GM23338 (cell line): ENCODE measurements around the gene MMP25. TPM values are rescaled to one million over a fixed set of nuclear protein-coding genes. Genes with fewer than 3 reads are reported as not detected.

Source experiments
- ATAC-seq: fragments of 200-7000 bp; cut with Tn5 transposase; 3 replicates; pipeline ENCODE4 v1.9.1; 2020
- DNase-seq: peaks from one replicate; pipeline ENCODE4 v3.0.0-alpha.2; 2015; ENCODE audit warnings: low spot score
- H2AFZ ChIP-seq: fragments of 200-600 bp; sonication (generic); 2 replicates; pipeline ENCODE4 v1.8.0; 2016; ENCODE audit warnings: antibody characterized with exemption, mild to moderate bottlenecking, moderate library complexity
- H3F3A ChIP-seq: fragments of 200-600 bp; sonication (generic); replicated peaks from 2 replicates; pipeline ENCODE4 v1.8.0; 2017; ENCODE audit warnings: antibody characterized with exemption, mixed run types, low read depth
- H3K27ac ChIP-seq: fragments of 200-600 bp; sonication (generic); 2 replicates; pipeline ENCODE4 v1.6.1; 2016; ENCODE audit warnings: low read depth
- H3K27me3 ChIP-seq: fragments of 200-600 bp; sonication (generic); 2 replicates; pipeline ENCODE4 v1.8.0; 2016; ENCODE audit warnings: mild to moderate bottlenecking, mixed run types, moderate library complexity; ENCODE audit not compliant: insufficient read depth
- H3K36me3 ChIP-seq: fragments of 200-600 bp; sonication (generic); 2 replicates; pipeline ENCODE4 v1.8.0; 2016; ENCODE audit warnings: mild to moderate bottlenecking; ENCODE audit not compliant: insufficient read depth
- H3K4me1 ChIP-seq: fragments of 200-600 bp; sonication (generic); 2 replicates; pipeline ENCODE4 v1.8.0; 2016; ENCODE audit warnings: mild to moderate bottlenecking, moderate library complexity; ENCODE audit not compliant: insufficient read depth
- H3K4me2 ChIP-seq: fragments of 200-600 bp; sonication (generic); 2 replicates; pipeline ENCODE4 v1.7.1; 2017; ENCODE audit warnings: mixed run types
- H3K4me3 ChIP-seq: fragments of 200-600 bp; sonication (generic); 2 replicates; pipeline ENCODE4 v1.6.1; 2016; ENCODE audit warnings: mixed run types
- H3K79me2 ChIP-seq: fragments of 200-600 bp; sonication (generic); replicated peaks from 2 replicates; pipeline ENCODE4 v1.8.0; 2017; ENCODE audit warnings: mild to moderate bottlenecking; ENCODE audit not compliant: insufficient read depth
- H3K9me2 ChIP-seq: fragments of 200-600 bp; sonication (generic); 2 replicates; pipeline ENCODE4 v1.8.0; 2017; ENCODE audit not compliant: insufficient read depth
- H4K20me1 ChIP-seq: fragments of 200-600 bp; sonication (generic); replicated peaks from 2 replicates; pipeline ENCODE4 v1.8.0; 2017; ENCODE audit warnings: mild to moderate bottlenecking; ENCODE audit not compliant: insufficient read depth
- H3K27ac Mint-ChIP-seq: 2 replicates; pipeline ENCODE4 v1.8.0; 2020; ENCODE audit warnings: inconsistent platforms, mild to moderate bottlenecking, moderate library complexity, mixed read lengths
- H3K27me3 Mint-ChIP-seq: 3 replicates; pipeline ENCODE4 v1.8.0; 2022; ENCODE audit warnings: low read depth, mild to moderate bottlenecking, moderate library complexity, mixed read lengths, inconsistent platforms; ENCODE audit not compliant: insufficient read depth, poor library complexity
- H3K36me3 Mint-ChIP-seq: 3 replicates; pipeline ENCODE4 v1.8.0; 2021; ENCODE audit warnings: low read depth, mild to moderate bottlenecking, inconsistent platforms, moderate library complexity, mixed read lengths
- H3K4me1 Mint-ChIP-seq: 3 replicates; pipeline ENCODE4 v1.8.0; 2020; ENCODE audit warnings: mild to moderate bottlenecking, inconsistent platforms, mixed read lengths
- H3K4me3 Mint-ChIP-seq: 3 replicates; pipeline ENCODE4 v1.8.0; 2021; ENCODE audit warnings: moderate library complexity, mild to moderate bottlenecking, inconsistent platforms, mixed read lengths
- H3K9me3 Mint-ChIP-seq: 3 replicates; pipeline ENCODE4 v1.8.0; 2020; ENCODE audit warnings: moderate library complexity, mild to moderate bottlenecking, inconsistent platforms, mixed read lengths
- EZH2phosphoT487 ChIP-seq: fragments of 200-600 bp; sonication (generic); IDR thresholded peaks from one replicate; pipeline ENCODE4 v1.8.1; 2018; ENCODE audit warnings: antibody characterized with exemption; ENCODE audit not compliant: unreplicated experiment
- JUNB ChIP-seq: IDR thresholded peaks from one replicate; pipeline ENCODE4 v1.6.1; 2016; ENCODE audit warnings: antibody characterized with exemption; ENCODE audit not compliant: unreplicated experiment
- NANOG ChIP-seq: IDR thresholded peaks from 2 replicates; pipeline ENCODE4 v1.6.1; 2016; ENCODE audit warnings: antibody characterized with exemption, borderline replicate concordance
- POLR2AphosphoS5 ChIP-seq: IDR thresholded peaks from 2 replicates; pipeline ENCODE4 v1.6.1; 2016; ENCODE audit warnings: antibody characterized with exemption, low read depth
- STAT1 ChIP-seq: IDR thresholded peaks from one replicate; pipeline ENCODE4 v1.6.1; 2016; ENCODE audit warnings: antibody characterized with exemption; ENCODE audit not compliant: unreplicated experiment
- ZNF114 ChIP-seq: fragments of 250-450 bp; sonication (Bioruptor Pico); IDR thresholded peaks from 2 replicates; pipeline ENCODE4 v1.5.0; 2020; ENCODE audit warnings: mild to moderate bottlenecking, moderate library complexity
- ZNF331 ChIP-seq: fragments of 250-450 bp; sonication (Bioruptor Pico); IDR thresholded peaks from 2 replicates; pipeline ENCODE4 v1.5.0; 2020; ENCODE audit warnings: low read depth, mild to moderate bottlenecking, moderate library complexity
- polyA plus RNA-seq: library from polyadenylated mRNA; unstranded; fragments of >200 nt; fragmentation: Nextera tagmentation; extraction: Ambion mirVana; gene quantifications from 2 replicates; pipeline ENCODE4 v1.2.1, GENCODE V29; 2016
- total RNA-seq: library from RNA; depleted of rRNA; stranded (reverse); fragments of >200 nt; shearing (Covaris generic); gene quantifications from 2 replicates; pipeline ENCODE4 v1.2.3, GENCODE V29; 2014
- TF ChIP-seq, protein P1 (sequence below), 2 experiments: fragments of 200-600 bp in 1 of 2; sonication (generic) in 1 of 2; conservative IDR thresholded peaks; 2 replicates each; pipeline versions ENCODE4 v1.5.1 to v1.6.1; 2016 to 2017; ENCODE audit warnings: antibody characterized with exemption in 2 of 2, low read depth in 2 of 2, mild to moderate bottlenecking in 2 of 2, moderate library complexity in 1 of 2
- TF ChIP-seq, protein P2 (sequence below): IDR thresholded peaks from 2 replicates; pipeline ENCODE4 v1.6.1; 2016; ENCODE audit warnings: antibody characterized with exemption
- TF ChIP-seq, protein P3 (sequence below): fragments of 250-450 bp; sonication (Bioruptor Pico); IDR thresholded peaks from 2 replicates; pipeline ENCODE4 v1.5.0; 2020; ENCODE audit warnings: mild to moderate bottlenecking, moderate library complexity

The MMP25 gene
- total and polyA plus RNA-seq, 2 experiments from 2014 or later, result 7.7 to 15.9 TPM

DNA sequence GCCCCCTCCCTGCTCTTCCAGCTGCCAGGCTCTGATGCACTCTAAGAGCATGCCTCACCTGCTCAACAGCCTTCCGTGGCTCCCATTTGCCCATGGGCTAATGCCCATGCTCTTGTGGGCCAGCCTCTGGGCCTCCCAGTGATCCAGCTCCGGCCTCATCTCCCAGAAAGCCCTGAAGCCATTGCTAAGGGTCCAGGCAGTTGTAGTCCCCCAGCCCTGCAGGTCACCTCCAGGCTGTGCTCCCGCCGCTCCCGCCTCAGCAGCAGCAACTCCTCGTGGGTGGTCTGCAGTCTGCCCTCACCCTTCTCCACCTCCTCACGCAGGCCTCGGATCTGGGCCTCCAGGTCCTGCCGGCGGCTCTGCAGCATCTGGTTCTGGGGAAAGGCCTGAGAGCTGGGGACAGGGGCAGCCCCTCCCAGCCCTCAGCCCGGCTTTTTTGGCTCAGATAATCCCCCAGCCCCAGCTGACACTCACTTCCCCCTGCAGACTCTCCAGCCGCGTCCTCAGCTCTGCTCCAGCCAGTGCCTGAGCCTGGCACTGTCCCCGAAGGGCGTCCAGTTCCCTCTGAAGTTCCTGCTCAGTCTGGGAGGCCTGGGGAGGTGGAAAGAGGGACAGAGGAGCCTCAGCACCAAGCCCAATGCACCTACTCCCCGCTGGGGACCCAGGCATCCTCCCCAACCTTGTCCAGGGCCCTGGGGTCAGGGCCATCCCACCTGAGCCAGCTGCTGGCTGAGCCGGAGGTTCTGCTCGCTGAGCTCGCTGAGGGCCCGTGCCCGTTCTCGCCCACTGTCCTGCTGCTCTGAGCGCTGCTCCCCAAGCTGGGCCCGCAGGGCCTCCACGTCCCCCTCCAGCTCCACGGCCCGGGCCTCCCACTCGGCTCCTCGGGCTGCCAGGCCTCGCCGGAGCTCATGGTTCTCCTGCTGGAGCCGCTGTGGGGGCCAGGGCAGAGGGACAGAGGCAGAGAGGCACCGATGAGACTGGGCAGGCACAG lies 15.8 kb upstream of the MMP25 start (continued):
- TF ChIP-seq, protein P1, sequence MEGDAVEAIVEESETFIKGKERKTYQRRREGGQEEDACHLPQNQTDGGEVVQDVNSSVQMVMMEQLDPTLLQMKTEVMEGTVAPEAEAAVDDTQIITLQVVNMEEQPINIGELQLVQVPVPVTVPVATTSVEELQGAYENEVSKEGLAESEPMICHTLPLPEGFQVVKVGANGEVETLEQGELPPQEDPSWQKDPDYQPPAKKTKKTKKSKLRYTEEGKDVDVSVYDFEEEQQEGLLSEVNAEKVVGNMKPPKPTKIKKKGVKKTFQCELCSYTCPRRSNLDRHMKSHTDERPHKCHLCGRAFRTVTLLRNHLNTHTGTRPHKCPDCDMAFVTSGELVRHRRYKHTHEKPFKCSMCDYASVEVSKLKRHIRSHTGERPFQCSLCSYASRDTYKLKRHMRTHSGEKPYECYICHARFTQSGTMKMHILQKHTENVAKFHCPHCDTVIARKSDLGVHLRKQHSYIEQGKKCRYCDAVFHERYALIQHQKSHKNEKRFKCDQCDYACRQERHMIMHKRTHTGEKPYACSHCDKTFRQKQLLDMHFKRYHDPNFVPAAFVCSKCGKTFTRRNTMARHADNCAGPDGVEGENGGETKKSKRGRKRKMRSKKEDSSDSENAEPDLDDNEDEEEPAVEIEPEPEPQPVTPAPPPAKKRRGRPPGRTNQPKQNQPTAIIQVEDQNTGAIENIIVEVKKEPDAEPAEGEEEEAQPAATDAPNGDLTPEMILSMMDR (conservative IDR thresholded peaks at IDR 0.05; ENCODE audit: low read depth in 2 of 2), result no peak
- TF ChIP-seq, protein P2, sequence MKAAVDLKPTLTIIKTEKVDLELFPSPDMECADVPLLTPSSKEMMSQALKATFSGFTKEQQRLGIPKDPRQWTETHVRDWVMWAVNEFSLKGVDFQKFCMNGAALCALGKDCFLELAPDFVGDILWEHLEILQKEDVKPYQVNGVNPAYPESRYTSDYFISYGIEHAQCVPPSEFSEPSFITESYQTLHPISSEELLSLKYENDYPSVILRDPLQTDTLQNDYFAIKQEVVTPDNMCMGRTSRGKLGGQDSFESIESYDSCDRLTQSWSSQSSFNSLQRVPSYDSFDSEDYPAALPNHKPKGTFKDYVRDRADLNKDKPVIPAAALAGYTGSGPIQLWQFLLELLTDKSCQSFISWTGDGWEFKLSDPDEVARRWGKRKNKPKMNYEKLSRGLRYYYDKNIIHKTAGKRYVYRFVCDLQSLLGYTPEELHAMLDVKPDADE, result no peak
- no peak for TF ChIP-seq JUNB
- no peak for TF ChIP-seq POLR2AphosphoS5
- no peak for TF ChIP-seq STAT1
- no peak for TF ChIP-seq NANOG

DNA sequence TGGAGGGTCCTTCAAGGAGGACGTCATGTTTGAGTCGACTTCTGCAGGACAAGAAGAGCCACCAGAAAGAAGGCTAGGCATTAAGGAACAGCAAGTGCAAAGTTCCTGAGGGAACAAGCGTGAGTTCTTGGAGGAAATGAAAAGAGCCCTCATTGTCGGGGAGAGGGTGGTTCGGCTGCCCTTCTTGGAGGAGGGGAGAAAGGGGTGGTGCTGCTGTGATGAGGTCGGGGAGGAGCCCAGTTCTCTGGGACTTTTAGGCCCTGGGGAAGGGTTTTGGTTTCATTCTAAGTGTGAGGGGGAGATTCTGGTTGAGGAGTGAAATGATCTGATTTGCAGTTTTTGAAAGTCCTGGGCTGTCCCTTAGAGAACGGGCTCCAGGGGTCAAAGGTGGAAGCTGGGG lies 13.7 kb upstream of the MMP25 start:
- peaks cover 17% of the 10 kb centered on the region for H4K20me1 ChIP-seq
- Mint-ChIP-seq H3K27ac (no peak overlapping the region), H3K4me1 (peaks cover 31% of the 10 kb centered on the region), H3K4me3 (no peak overlapping the region), H3K9me3 (peaks cover 4% of the 10 kb centered on the region), H3K27me3 (peaks cover 29% of the 10 kb centered on the region), H3K36me3 (peaks cover 28% of the 10 kb centered on the region)
- peaks cover 34% of the 10 kb centered on the region for H3F3A ChIP-seq
- H3K27ac ChIP-seq, result no peak overlapping the region
- no peaks in the 10 kb centered on the region for H3K9me2 ChIP-seq
- DNase-seq, result no peak
- H3K36me3 ChIP-seq, result no peaks in the 10 kb centered on the region
- H3K4me3 ChIP-seq, result no peak overlapping the region
- no peaks in the 10 kb centered on the region for H3K79me2 ChIP-seq
- H3K27me3 ChIP-seq, result peaks cover 16% of the 10 kb centered on the region
- no peak for ATAC-seq
- H2AFZ ChIP-seq, result no peak overlapping the region
- no peak overlapping the region for H3K4me2 ChIP-seq
- H3K4me1 ChIP-seq, result peaks cover 32% of the 10 kb centered on the region
- TF ChIP-seq, protein P3, sequence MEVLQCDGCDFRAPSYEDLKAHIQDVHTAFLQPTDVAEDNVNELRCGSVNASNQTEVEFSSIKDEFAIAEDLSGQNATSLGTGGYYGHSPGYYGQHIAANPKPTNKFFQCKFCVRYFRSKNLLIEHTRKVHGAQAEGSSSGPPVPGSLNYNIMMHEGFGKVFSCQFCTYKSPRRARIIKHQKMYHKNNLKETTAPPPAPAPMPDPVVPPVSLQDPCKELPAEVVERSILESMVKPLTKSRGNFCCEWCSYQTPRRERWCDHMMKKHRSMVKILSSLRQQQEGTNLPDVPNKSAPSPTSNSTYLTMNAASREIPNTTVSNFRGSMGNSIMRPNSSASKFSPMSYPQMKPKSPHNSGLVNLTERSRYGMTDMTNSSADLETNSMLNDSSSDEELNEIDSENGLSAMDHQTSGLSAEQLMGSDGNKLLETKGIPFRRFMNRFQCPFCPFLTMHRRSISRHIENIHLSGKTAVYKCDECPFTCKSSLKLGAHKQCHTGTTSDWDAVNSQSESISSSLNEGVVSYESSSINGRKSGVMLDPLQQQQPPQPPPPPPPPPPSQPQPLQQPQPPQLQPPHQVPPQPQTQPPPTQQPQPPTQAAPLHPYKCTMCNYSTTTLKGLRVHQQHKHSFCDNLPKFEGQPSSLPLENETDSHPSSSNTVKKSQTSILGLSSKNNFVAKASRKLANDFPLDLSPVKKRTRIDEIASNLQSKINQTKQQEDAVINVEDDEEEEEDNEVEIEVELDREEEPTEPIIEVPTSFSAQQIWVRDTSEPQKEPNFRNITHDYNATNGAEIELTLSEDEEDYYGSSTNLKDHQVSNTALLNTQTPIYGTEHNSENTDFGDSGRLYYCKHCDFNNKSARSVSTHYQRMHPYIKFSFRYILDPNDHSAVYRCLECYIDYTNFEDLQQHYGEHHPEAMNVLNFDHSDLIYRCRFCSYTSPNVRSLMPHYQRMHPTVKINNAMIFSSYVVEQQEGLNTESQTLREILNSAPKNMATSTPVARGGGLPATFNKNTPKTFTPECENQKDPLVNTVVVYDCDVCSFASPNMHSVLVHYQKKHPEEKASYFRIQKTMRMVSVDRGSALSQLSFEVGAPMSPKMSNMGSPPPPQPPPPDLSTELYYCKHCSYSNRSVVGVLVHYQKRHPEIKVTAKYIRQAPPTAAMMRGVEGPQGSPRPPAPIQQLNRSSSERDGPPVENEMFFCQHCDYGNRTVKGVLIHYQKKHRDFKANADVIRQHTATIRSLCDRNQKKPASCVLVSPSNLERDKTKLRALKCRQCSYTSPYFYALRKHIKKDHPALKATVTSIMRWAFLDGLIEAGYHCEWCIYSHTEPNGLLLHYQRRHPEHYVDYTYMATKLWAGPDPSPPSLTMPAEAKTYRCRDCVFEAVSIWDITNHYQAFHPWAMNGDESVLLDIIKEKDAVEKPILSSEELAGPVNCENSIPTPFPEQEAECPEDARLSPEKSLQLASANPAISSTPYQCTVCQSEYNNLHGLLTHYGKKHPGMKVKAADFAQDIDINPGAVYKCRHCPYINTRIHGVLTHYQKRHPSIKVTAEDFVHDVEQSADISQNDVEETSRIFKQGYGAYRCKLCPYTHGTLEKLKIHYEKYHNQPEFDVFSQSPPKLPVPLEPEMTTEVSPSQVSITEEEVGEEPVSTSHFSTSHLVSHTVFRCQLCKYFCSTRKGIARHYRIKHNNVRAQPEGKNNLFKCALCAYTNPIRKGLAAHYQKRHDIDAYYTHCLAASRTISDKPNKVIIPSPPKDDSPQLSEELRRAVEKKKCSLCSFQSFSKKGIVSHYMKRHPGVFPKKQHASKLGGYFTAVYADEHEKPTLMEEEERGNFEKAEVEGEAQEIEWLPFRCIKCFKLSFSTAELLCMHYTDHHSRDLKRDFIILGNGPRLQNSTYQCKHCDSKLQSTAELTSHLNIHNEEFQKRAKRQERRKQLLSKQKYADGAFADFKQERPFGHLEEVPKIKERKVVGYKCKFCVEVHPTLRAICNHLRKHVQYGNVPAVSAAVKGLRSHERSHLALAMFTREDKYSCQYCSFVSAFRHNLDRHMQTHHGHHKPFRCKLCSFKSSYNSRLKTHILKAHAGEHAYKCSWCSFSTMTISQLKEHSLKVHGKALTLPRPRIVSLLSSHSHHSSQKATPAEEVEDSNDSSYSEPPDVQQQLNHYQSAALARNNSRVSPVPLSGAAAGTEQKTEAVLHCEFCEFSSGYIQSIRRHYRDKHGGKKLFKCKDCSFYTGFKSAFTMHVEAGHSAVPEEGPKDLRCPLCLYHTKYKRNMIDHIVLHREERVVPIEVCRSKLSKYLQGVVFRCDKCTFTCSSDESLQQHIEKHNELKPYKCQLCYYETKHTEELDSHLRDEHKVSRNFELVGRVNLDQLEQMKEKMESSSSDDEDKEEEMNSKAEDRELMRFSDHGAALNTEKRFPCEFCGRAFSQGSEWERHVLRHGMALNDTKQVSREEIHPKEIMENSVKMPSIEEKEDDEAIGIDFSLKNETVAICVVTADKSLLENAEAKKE (CRISPR knock-in tag), result no peak
- TF ChIP-seq EZH2phosphoT487 (no peak), ZNF331 (CRISPR knock-in tag) (no peak), ZNF114 (CRISPR knock-in tag) (no peak), JUNB (no peak), STAT1 (no peak)
- TF ChIP-seq, protein P1 (conservative IDR thresholded peaks at IDR 0.05; ENCODE audit: low read depth in 2 of 2), result no peak
